HUES64 (cell line): ENCODE data around the gene FEM1A.
A peak's percentile ranks its signal among the peaks of the same experiment; 100 is the strongest.

Source experiments
- H3K27ac ChIP-seq: 2 replicates; pipeline ENCODE4 v1.7.0; 2013; ENCODE audit warnings: low read depth, low read length, inconsistent platforms
- H3K27me3 ChIP-seq: 2 replicates; pipeline ENCODE4 v1.6.1; 2013; ENCODE audit warnings: mild to moderate bottlenecking, low read length; ENCODE audit not compliant: insufficient read depth
- H3K36me3 ChIP-seq: 2 replicates; pipeline ENCODE4 v1.6.1; 2013; ENCODE audit warnings: mild to moderate bottlenecking, low read length; ENCODE audit not compliant: insufficient read depth
- H3K4me1 ChIP-seq: 2 replicates; pipeline ENCODE4 v1.6.1; 2013; ENCODE audit warnings: mild to moderate bottlenecking, low read length, moderate library complexity; ENCODE audit not compliant: insufficient read depth
- H3K4me3 ChIP-seq: 2 replicates; pipeline ENCODE4 v1.5.1; 2013; ENCODE audit warnings: mild to moderate bottlenecking, low read length, moderate library complexity
- H3K9ac ChIP-seq: 2 replicates; pipeline ENCODE4 v1.6.1; 2013; ENCODE audit warnings: mild to moderate bottlenecking, low read depth, low read length
- H3K9me3 ChIP-seq: 2 replicates; pipeline ENCODE4 v1.6.1; 2013; ENCODE audit warnings: low read depth, low read length; ENCODE audit not compliant: insufficient read depth
- WGBS: fragments of 150-250, 120-280 bp; methylation state at CpG from one replicate; pipeline ENCODE4 v1.1.7; 2013; ENCODE audit warnings: missing lambda C conversion rate; 5-methylcytosine and 5-hydroxymethylcytosine counted together

The FEM1A gene

DNA sequence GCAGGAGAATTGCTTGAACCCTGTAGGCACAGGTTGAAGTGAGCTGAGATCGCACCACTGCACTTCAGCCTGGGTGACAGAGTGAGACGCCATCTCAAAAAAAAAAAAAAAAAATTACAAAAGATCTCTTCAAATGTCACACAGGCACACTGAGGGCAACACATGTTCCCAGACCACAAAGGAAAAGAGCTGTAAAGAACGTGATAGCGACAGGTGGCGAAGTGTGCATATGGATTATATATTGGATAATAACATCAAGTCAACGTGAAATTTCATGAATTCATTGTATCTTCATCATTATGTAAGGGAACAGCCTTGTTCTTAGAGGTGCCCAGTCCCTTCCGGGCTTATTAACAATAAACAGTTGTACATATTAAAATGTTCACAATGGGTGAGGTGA, 36.1 kb upstream of the FEM1A start:
- Histone ChIP-seq H3K36me3 (no peaks in the 10 kb centered on the region), H3K9ac (no peak overlapping the region), H3K27me3 (peaks cover 13% of the 10 kb centered on the region; the same call in 1 of the 2 replicates), H3K4me1 (no peaks in the 10 kb centered on the region), H3K27ac (no peak overlapping the region), H3K4me3 (no peak overlapping the region), H3K9me3 (no peaks in the 10 kb centered on the region)
- 90% methylated on average over 5 of the region's 7 CpGs for WGBS

DNA sequence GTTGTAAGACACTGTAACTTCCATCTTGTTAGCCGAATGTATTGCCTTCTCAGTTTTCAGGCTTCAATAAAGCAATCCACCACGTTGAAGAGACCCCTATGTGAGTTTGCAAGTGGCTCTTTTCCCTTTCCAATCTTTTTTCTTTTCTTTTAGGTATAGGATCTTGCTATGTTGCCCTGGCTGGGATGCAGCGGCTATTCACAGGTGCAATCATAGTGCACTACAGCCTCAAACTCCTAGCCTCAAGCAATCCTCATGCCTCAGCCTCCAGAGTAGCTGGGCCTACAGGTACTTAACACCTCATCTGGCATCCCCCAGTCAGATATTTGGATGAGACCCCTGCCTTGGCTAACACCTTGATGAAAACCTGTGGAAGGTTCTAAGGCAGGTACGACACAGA, 33.5 kb upstream of the FEM1A start:
- Histone ChIP-seq H3K4me3 (no peak overlapping the region), H3K36me3 (no peaks in the 10 kb centered on the region), H3K27me3 (peaks cover 13% of the 10 kb centered on the region; the same call in 1 of the 2 replicates), H3K4me1 (no peaks in the 10 kb centered on the region), H3K9ac (no peak overlapping the region), H3K27ac (no peak overlapping the region), H3K9me3 (no peaks in the 10 kb centered on the region)
- 78% methylated on average over 4 of the region's 4 CpGs for WGBS

DNA sequence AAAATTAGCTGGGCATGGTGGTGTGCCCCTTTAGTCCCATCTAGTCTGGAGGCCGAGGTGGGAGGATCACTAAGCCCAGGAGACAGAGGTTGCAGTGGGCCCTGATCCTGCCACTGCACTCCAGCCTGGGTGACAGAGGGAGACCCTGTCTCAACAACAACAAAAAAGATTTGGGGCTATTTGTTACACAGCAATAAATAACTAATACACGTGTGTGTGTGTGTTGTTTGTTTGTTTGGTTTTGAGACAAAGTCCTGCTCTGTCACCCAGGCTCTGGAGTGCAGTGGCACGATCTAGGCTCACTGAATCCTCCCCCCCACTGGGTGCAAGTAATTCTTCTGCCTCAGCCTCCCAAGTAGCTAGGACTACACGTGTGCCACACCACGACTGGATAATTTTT, 32.9 kb upstream of the FEM1A start:
- Histone ChIP-seq H3K9me3 (no peaks in the 10 kb centered on the region), H3K27me3 (peaks cover 13% of the 10 kb centered on the region; the same call in 1 of the 2 replicates), H3K4me3 (no peak overlapping the region), H3K9ac (no peak overlapping the region), H3K27ac (no peak overlapping the region), H3K36me3 (no peaks in the 10 kb centered on the region), H3K4me1 (no peaks in the 10 kb centered on the region)
- WGBS: 72% methylated on average over 4 of the region's 5 CpGs

- H3K36me3 ChIP-seq: no peaks in the 10 kb centered on the region
- no peak overlapping the region for H3K27ac ChIP-seq
- H3K9ac ChIP-seq: no peak overlapping the region
- H3K27me3 ChIP-seq: peaks cover 13% of the 10 kb centered on the region; the same call in 1 of the 2 replicates
- WGBS: 6% methylated on average over 49 of the region's 53 CpGs
- no peaks in the 10 kb centered on the region for H3K4me1 ChIP-seq
- no peaks in the 10 kb centered on the region for H3K9me3 ChIP-seq
- peak overlapping the region; percentile 48 for H3K4me3 ChIP-seq
Measured at GRCh38 chr19:4759388-4760284, 31.9 kb upstream of the FEM1A start.

DNA sequence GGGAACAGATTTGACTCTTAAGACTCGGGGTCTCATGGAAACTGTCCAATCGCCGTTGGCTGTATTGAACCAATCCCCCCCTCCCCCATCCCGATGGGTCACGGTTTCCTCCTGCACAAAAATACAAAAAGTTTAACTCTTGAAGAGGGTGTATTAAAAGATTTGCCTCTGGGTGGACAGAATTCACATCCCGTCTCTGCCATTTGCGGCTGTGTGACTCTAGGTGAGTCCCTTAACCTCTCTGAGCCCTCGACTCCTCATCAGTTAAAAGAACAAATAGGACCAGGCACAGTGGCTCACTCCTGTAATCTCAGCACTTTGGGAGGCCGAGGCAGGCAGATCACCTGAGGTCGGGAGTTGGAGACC, 31.3 kb upstream of the FEM1A start:
- Histone ChIP-seq H3K4me3 (peak overlapping the region; percentile 48), H3K9ac (no peak overlapping the region), H3K27me3 (peaks cover 13% of the 10 kb centered on the region; the same call in 1 of the 2 replicates), H3K4me1 (no peaks in the 10 kb centered on the region), H3K36me3 (no peaks in the 10 kb centered on the region), H3K27ac (no peak overlapping the region), H3K9me3 (no peaks in the 10 kb centered on the region)
- 72% methylated on average over 8 of the region's 10 CpGs for WGBS

DNA sequence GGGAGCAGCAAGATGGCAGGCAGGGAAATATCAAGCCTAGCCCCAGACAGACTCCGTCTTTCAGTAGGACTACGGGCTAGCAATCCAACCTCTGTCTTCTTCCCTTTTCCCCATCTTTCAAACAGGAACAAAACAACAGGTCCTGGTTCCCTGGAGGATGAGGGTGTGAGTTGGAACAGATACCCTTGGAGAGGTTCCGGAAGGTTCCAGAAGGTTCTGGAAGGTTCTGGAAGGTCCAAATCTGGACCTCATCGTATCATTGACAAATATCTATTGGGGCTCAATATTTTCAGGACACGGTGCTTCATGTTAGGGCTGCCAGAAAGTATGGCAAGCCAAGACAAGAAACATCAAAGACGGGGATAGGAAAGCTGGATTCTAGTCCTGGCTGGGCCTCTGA, 28.5 kb upstream of the FEM1A start:
- H3K4me1 ChIP-seq: no peaks in the 10 kb centered on the region
- H3K9me3 ChIP-seq: no peaks in the 10 kb centered on the region
- no peaks in the 10 kb centered on the region for H3K36me3 ChIP-seq
- WGBS: 91% methylated on average over 6 of the region's 6 CpGs
- peaks cover 13% of the 10 kb centered on the region; the same call in 1 of the 2 replicates for H3K27me3 ChIP-seq
- no peak overlapping the region for H3K9ac ChIP-seq
- H3K4me3 ChIP-seq: no peak overlapping the region
- no peak overlapping the region for H3K27ac ChIP-seq

- Histone ChIP-seq H3K27ac (no peak overlapping the region), H3K4me3 (no peak overlapping the region), H3K27me3 (peaks cover 2% of the 10 kb centered on the region; the same call in 1 of the 2 replicates), H3K36me3 (no peaks in the 10 kb centered on the region), H3K9ac (no peak overlapping the region), H3K9me3 (no peaks in the 10 kb centered on the region), H3K4me1 (peaks cover 3% of the 10 kb centered on the region; the same call in 1 of the 2 replicates)
- 84% methylated on average over 5 of the region's 5 CpGs for WGBS
Measured at GRCh38 chr19:4764393-4764660, 27.2 kb upstream of the FEM1A start.

- Histone ChIP-seq H3K4me1 (peaks cover 3% of the 10 kb centered on the region; the same call in 1 of the 2 replicates), H3K36me3 (no peaks in the 10 kb centered on the region), H3K4me3 (peak overlapping the region; percentile 38), H3K9ac (no peak overlapping the region), H3K27me3 (no peaks in the 10 kb centered on the region; the same call in 1 of the 2 replicates), H3K9me3 (no peaks in the 10 kb centered on the region), H3K27ac (no peak overlapping the region)
- 12% methylated on average over 35 of the region's 37 CpGs for WGBS
Measured at GRCh38 chr19:4768934-4769777, 22.4 kb upstream of the FEM1A start.

DNA sequence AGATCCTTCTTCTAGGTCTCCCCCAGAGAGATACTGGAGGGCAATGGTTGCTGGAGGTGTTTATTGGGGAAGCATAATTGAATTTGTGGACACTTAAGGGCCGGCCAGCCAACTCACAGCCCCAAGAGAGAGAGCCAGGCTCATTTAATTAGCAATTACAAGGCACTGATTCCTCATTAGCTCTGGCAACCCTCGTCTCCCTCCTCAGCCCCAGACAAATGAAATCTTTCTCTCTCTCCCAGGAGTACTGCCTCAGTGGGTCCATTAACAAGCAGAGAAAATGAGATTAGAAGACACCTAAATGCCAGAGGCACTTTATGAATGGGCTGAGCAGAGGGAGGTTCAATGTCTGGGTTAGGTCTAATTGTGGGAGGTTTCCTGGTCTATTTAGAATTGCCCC, 19.0 kb upstream of the FEM1A start:
- H3K4me1 ChIP-seq: peaks cover 3% of the 10 kb centered on the region; the same call in 1 of the 2 replicates
- H3K4me3 ChIP-seq: no peak overlapping the region
- H3K36me3 ChIP-seq: no peaks in the 10 kb centered on the region
- no peak overlapping the region for H3K9ac ChIP-seq
- H3K9me3 ChIP-seq: no peaks in the 10 kb centered on the region; the same call in 1 of the 2 replicates
- H3K27me3 ChIP-seq: no peaks in the 10 kb centered on the region; the same call in 1 of the 2 replicates
- no peak overlapping the region for H3K27ac ChIP-seq
- 45% methylated on average over 2 of the region's 2 CpGs for WGBS

DNA sequence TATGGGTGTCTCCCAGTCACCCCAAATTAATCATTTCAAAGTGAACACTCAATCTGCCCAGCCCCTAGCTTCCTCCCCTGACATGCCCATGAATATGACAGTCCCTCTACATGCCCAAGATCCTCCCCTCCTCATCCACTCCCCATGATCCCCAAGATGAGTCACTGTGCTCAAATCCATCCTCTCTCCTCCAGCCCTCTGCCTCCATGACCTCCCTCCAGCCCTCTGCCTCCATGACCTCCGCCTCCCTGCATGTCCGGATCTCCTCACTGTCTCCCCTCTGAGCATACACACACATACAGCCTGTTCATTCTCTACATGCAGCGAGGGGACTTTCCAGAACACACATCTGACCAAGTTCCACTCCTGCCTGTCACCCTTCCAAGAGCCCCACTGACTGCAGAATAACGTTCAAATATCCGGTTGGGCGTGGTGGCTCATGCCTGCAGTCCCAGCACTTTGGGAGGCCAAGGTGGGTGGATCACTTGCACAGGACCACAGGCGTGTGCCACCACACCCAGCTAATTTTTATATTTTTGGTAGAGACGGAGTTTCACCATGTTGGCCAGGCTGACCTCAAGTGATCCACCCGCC, 18.4 kb upstream of the FEM1A start:
- H3K36me3 ChIP-seq: no peaks in the 10 kb centered on the region
- peaks cover 3% of the 10 kb centered on the region; the same call in 1 of the 2 replicates for H3K4me1 ChIP-seq
- no peak overlapping the region for H3K9ac ChIP-seq
- no peak overlapping the region for H3K4me3 ChIP-seq
- no peaks in the 10 kb centered on the region; the same call in 1 of the 2 replicates for H3K9me3 ChIP-seq
- H3K27me3 ChIP-seq: no peaks in the 10 kb centered on the region; the same call in 1 of the 2 replicates
- no peak overlapping the region for H3K27ac ChIP-seq
- 70% methylated on average over 9 of the region's 9 CpGs for WGBS

- Histone ChIP-seq H3K4me1 (no peaks in the 10 kb centered on the region), H3K9me3 (no peaks in the 10 kb centered on the region; the same call in 1 of the 2 replicates), H3K9ac (no peak overlapping the region), H3K27ac (no peak overlapping the region), H3K4me3 (no peak overlapping the region), H3K36me3 (no peaks in the 10 kb centered on the region), H3K27me3 (no peaks in the 10 kb centered on the region; the same call in 1 of the 2 replicates)
- 76% methylated on average over 2 of the region's 3 CpGs for WGBS
Measured at GRCh38 chr19:4774136-4774535, 17.4 kb upstream of the FEM1A start.
